ENCODE results near the gene ARHGAP26.

The ARHGAP26 gene

GRCh38 chr5:142930395-142931110 lies 160.4 kb downstream of the ARHGAP26 start:
- no peak for DNase-seq (ENCODE audit: low read depth)
- no peak overlapping the region for H3K4me3 ChIP-seq (replicated peaks; ENCODE audit: low read depth, low read length)
- no peak for TF ChIP-seq CTCF (IDR thresholded peaks at IDR 0.05; ENCODE audit: low read length, missing control alignments)

DNA sequence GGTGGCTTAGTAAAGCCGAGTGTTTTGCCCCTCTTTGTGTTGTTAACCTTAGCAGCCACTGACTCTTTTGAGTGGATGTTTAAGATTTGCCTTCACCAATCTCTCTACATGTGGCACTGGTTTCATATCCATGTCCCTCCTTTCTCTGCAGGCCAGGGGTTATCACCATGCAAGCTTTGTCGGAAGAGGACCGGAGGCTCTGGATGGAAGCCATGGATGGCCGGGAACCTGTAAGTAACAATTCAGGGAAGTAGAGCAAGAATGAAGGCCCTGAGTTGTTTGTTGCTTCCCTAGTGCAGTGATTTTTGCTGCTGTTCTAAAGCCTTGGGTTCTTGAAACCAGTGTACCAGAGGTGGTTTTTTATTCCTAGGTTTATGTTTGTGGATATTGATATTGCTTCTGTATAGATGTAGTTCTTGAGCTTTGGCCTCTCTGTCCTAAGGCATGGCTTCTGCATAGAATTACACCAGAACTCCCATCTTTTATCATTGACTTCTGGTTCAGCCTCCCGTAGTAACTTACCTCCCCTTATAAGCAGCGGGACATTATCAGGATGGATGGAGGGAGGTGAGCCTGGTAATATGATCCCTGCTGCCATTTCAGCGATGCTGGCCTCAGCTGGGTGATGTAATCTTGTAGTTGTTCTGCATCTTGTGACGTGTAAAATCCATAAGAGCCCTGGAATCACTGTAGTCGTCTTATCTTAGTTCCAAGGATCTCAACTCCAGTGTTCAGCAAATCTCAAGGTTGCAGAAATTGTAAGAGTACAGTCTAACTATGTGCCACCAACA lies 161.9 kb downstream of the ARHGAP26 start:
- DNase-seq (ENCODE audit: low read depth): no peak
- TF ChIP-seq CTCF (IDR thresholded peaks at IDR 0.05; ENCODE audit: low read length, missing control alignments): no peak
- H3K4me3 ChIP-seq (replicated peaks; ENCODE audit: low read depth, low read length): no peak overlapping the region

DNA sequence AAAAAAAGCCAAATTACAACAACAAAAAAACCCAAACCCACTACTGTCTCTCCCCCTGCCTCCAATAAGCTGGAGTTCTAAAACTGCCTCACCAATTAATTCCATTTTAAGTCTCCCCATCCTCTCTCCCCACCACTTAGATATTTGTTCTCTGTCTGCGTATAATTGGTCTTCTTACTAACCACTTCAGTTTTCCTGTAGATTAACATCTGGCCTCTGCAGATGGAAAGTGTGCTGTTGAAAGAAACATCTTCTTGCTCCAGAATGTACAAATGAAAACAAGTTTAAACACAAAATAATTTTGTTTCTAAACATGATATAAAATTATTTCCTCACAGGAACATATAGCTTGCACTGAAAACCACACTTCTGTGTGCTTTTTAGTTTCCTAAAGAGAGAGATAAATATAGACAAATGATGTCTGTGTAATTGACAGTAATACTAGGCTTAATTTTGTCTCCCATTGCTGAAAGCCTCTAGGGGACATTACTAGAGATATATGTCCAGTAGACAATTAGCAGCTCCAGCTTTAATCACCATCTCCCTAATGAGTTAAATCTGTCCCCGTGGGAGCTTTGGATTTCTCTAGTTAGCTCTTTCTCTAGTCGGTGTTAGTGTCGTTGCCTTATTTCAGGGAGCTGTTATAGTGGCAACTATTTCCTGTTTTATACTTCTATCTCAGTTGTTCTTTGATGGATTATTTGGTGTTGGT lies 164.0 kb downstream of the ARHGAP26 start:
- H3K4me3 ChIP-seq (replicated peaks; ENCODE audit: low read depth, low read length): no peak overlapping the region
- no peak for TF ChIP-seq CTCF (IDR thresholded peaks at IDR 0.05; ENCODE audit: low read length, missing control alignments)
- DNase-seq (ENCODE audit: low read depth): no peak

- no peak overlapping the region for H3K4me3 ChIP-seq (replicated peaks; ENCODE audit: low read depth, low read length)
- no peak for TF ChIP-seq CTCF (IDR thresholded peaks at IDR 0.05; ENCODE audit: low read length, missing control alignments)
- no peak for DNase-seq (ENCODE audit: low read depth)
Observed at GRCh38 chr5:142935014-142935413, 164.8 kb downstream of the ARHGAP26 start.

- no peak for TF ChIP-seq CTCF (IDR thresholded peaks at IDR 0.05; ENCODE audit: low read length, missing control alignments)
- no peak for DNase-seq (ENCODE audit: low read depth)
- no peak overlapping the region for H3K4me3 ChIP-seq (replicated peaks; ENCODE audit: low read depth, low read length)
Observed at GRCh38 chr5:142937374-142937773, 167.2 kb downstream of the ARHGAP26 start.

- no peak overlapping the region for H3K4me3 ChIP-seq (replicated peaks; ENCODE audit: low read depth, low read length)
- no peak for TF ChIP-seq CTCF (IDR thresholded peaks at IDR 0.05; ENCODE audit: low read length, missing control alignments)
- peak; percentile 23 for DNase-seq (ENCODE audit: low read depth)
Observed at GRCh38 chr5:142938266-142938880, 168.2 kb downstream of the ARHGAP26 start.

Measured in fibroblast of pulmonary artery (primary cell).